Epidermal melanocyte (primary cell): ENCODE measurements around the gene FGD3.
"Not testable (repeated sequence)": the region's sequence is repeated elsewhere in the genome, so short reads cannot be mapped to it uniquely, and the experiment has no call there.

ENCODE experiments used
- DNase-seq: peaks from one replicate; pipeline ENCODE4 v3.0.0; 2011; ENCODE audit warnings: low spot score; ENCODE audit not compliant: insufficient read length

FGD3 gene

GRCh38 chr9:93005876-93006275 lies 58.6 kb downstream of the FGD3 start:
- DNase-seq, result no peak

- DNase-seq, result no peak
These were observed 60.3 kb downstream of the FGD3 start for GRCh38 chr9:93007529-93008058.

GRCh38 chr9:93008457-93008856 lies 61.1 kb downstream of the FGD3 start:
- no peak for DNase-seq

GRCh38 chr9:93009337-93010015 lies 62.2 kb downstream of the FGD3 start:
- DNase-seq, result no peak

GRCh38 chr9:93010056-93010455 lies 62.7 kb downstream of the FGD3 start:
- no peak for DNase-seq

GRCh38 chr9:93010704-93011103 lies 63.4 kb downstream of the FGD3 start:
- no peak for DNase-seq

GRCh38 chr9:93011114-93011513 lies 63.8 kb downstream of the FGD3 start:
- DNase-seq, result no peak

- DNase-seq, result no peak
These were observed 65.9 kb downstream of the FGD3 start for GRCh38 chr9:93012963-93013855.

GRCh38 chr9:93013856-93014582 lies 66.7 kb downstream of the FGD3 start:
- no peak for DNase-seq

- DNase-seq, result not testable (repeated sequence)
These were observed 67.9 kb downstream of the FGD3 start for GRCh38 chr9:93015190-93015589.

GRCh38 chr9:93017621-93018020 lies 70.3 kb downstream of the FGD3 start:
- DNase-seq, result no peak

GRCh38 chr9:93020151-93020550 lies 72.8 kb downstream of the FGD3 start:
- no peak for DNase-seq

- no peak for DNase-seq
These were observed 73.7 kb downstream of the FGD3 start for GRCh38 chr9:93020771-93021670.

- no peak for DNase-seq
These were observed 74.7 kb downstream of the FGD3 start for GRCh38 chr9:93022066-93022465.

GRCh38 chr9:93022721-93023520 lies 75.6 kb downstream of the FGD3 start:
- DNase-seq, result no peak

- DNase-seq, result no peak
These were observed 76.1 kb downstream of the FGD3 start for GRCh38 chr9:93023521-93023815.

- no peak for DNase-seq
These were observed 77.3 kb downstream of the FGD3 start for GRCh38 chr9:93024646-93024910.

- no peak for DNase-seq
These were observed 77.8 kb downstream of the FGD3 start for GRCh38 chr9:93024986-93025630.

- DNase-seq, result no peak
These were observed 78.4 kb downstream of the FGD3 start for GRCh38 chr9:93025736-93026135.

GRCh38 chr9:93026640-93027039 lies 79.3 kb downstream of the FGD3 start:
- no peak for DNase-seq
